ENCODE results near the gene NCOA1.

The NCOA1 gene

GRCh38 chr2:24771061-24771460, 280.0 kb downstream of the NCOA1 start:
- Histone ChIP-seq H2AK5ac (ENCODE audit: low read length) (no peak overlapping the region), H3K4me3 (ENCODE audit: low read depth, low read length) (no peak overlapping the region), H3K79me1 (ENCODE audit: low read length) (no peaks in the 10 kb centered on the region), H3K4me2 (ENCODE audit: low read length) (no peak overlapping the region), H3K9me3 (ENCODE audit: insufficient read depth, low read depth, low read length) (peaks cover 2% of the 10 kb centered on the region), H3K23ac (ENCODE audit: low read length) (no peak overlapping the region), H3K27ac (ENCODE audit: low read depth, low read length) (no peak overlapping the region), H2BK12ac (ENCODE audit: low read length) (no peak overlapping the region), H3K79me2 (ENCODE audit: control insufficient read depth, insufficient read depth, low read length, poor library complexity) (no peaks in the 10 kb centered on the region), H2BK120ac (ENCODE audit: insufficient read depth, low read length, poor library complexity) (no peak overlapping the region), H3K36me3 (ENCODE audit: control insufficient read depth in 1 of 2, insufficient read depth in 2 of 2, low read length in 2 of 2) (peaks cover 0 to 2% of the 10 kb centered on the region in 2 experiments), H3K4ac (ENCODE audit: low read depth, low read length) (no peak overlapping the region), H4K12ac (ENCODE audit: low read depth, low read length) (no peak overlapping the region), H3K9ac (ENCODE audit: low read length) (no peak overlapping the region), H3K14ac (ENCODE audit: low read length) (no peak overlapping the region), H4K91ac (ENCODE audit: low read depth, low read length) (no peak overlapping the region), H3K27me3 (ENCODE audit: insufficient read depth, low read length) (no peaks in the 10 kb centered on the region), H3K18ac (ENCODE audit: low read length) (no peak overlapping the region), H2BK5ac (ENCODE audit: low read depth, low read length, poor library complexity) (no peak overlapping the region), H2AFZ (ENCODE audit: insufficient read depth, low read length, poor library complexity) (no peak overlapping the region), H3K4me1 (ENCODE audit: control insufficient read depth in 1 of 2, insufficient read depth in 2 of 2, low read length in 2 of 2) (peaks cover 0 to 3% of the 10 kb centered on the region in 2 experiments), H4K8ac (ENCODE audit: low read depth, low read length) (no peak overlapping the region)
- no peak for DNase-seq
- WGBS (ENCODE audit: extremely low coverage, insufficient coverage, insufficient read length): no CpG with 5 or more reads among the region's 5 CpGs

GRCh38 chr2:24771764-24772586, 280.9 kb downstream of the NCOA1 start:
- H3K36me3 ChIP-seq (ENCODE audit: control insufficient read depth in 1 of 2, insufficient read depth in 2 of 2, low read length in 2 of 2): peaks cover 0 to 2% of the 10 kb centered on the region in 2 experiments
- H3K79me1 ChIP-seq (ENCODE audit: low read length): no peaks in the 10 kb centered on the region
- no peak overlapping the region for H3K4me2 ChIP-seq (ENCODE audit: low read length)
- H2AK5ac ChIP-seq (ENCODE audit: low read length): no peak overlapping the region
- no peak overlapping the region for H4K8ac ChIP-seq (ENCODE audit: low read depth, low read length)
- no peak overlapping the region for H2BK120ac ChIP-seq (ENCODE audit: insufficient read depth, low read length, poor library complexity)
- no peak overlapping the region for H3K23ac ChIP-seq (ENCODE audit: low read length)
- H2BK12ac ChIP-seq (ENCODE audit: low read length): no peak overlapping the region
- no peaks in the 10 kb centered on the region for H3K4me1 ChIP-seq (ENCODE audit: control insufficient read depth in 1 of 2, insufficient read depth in 2 of 2, low read length in 2 of 2)
- H3K79me2 ChIP-seq (ENCODE audit: control insufficient read depth, insufficient read depth, low read length, poor library complexity): no peaks in the 10 kb centered on the region
- no peak overlapping the region for H3K27ac ChIP-seq (ENCODE audit: low read depth, low read length)
- no peak overlapping the region for H2AFZ ChIP-seq (ENCODE audit: insufficient read depth, low read length, poor library complexity)
- no peaks in the 10 kb centered on the region for H3K27me3 ChIP-seq (ENCODE audit: insufficient read depth, low read length)
- H3K18ac ChIP-seq (ENCODE audit: low read length): no peak overlapping the region
- no peak overlapping the region for H3K9ac ChIP-seq (ENCODE audit: low read length)
- H4K12ac ChIP-seq (ENCODE audit: low read depth, low read length): no peak overlapping the region
- H3K9me3 ChIP-seq (ENCODE audit: insufficient read depth, low read depth, low read length): no peaks in the 10 kb centered on the region
- H3K4ac ChIP-seq (ENCODE audit: low read depth, low read length): no peak overlapping the region
- no peak overlapping the region for H3K14ac ChIP-seq (ENCODE audit: low read length)
- WGBS (ENCODE audit: extremely low coverage, insufficient coverage, insufficient read length): no CpG with 5 or more reads among the region's 5 CpGs
- H4K91ac ChIP-seq (ENCODE audit: low read depth, low read length): no peak overlapping the region
- DNase-seq: peak; percentile 1 to 49
- no peak overlapping the region for H2BK5ac ChIP-seq (ENCODE audit: low read depth, low read length, poor library complexity)
- H3K4me3 ChIP-seq (ENCODE audit: low read depth, low read length): no peak overlapping the region

- Histone ChIP-seq H2BK5ac (ENCODE audit: low read depth, low read length, poor library complexity) (no peak overlapping the region), H3K23ac (ENCODE audit: low read length) (no peak overlapping the region), H2BK12ac (ENCODE audit: low read length) (no peak overlapping the region), H3K14ac (ENCODE audit: low read length) (no peak overlapping the region), H2AFZ (ENCODE audit: insufficient read depth, low read length, poor library complexity) (no peak overlapping the region), H3K27ac (ENCODE audit: low read depth, low read length) (no peak overlapping the region), H3K9ac (ENCODE audit: low read length) (no peak overlapping the region), H2BK120ac (ENCODE audit: insufficient read depth, low read length, poor library complexity) (no peak overlapping the region), H3K18ac (ENCODE audit: low read length) (no peak overlapping the region), H4K91ac (ENCODE audit: low read depth, low read length) (no peak overlapping the region), H4K12ac (ENCODE audit: low read depth, low read length) (no peak overlapping the region), H3K4ac (ENCODE audit: low read depth, low read length) (no peak overlapping the region), H3K79me1 (ENCODE audit: low read length) (no peaks in the 10 kb centered on the region), H3K36me3 (ENCODE audit: control insufficient read depth in 1 of 2, insufficient read depth in 2 of 2, low read length in 2 of 2) (peaks cover 0 to 2% of the 10 kb centered on the region in 2 experiments), H3K4me1 (ENCODE audit: control insufficient read depth in 1 of 2, insufficient read depth in 2 of 2, low read length in 2 of 2) (no peaks in the 10 kb centered on the region), H3K9me3 (ENCODE audit: insufficient read depth, low read depth, low read length) (no peaks in the 10 kb centered on the region), H2AK5ac (ENCODE audit: low read length) (no peak overlapping the region), H3K4me3 (ENCODE audit: low read depth, low read length) (no peak overlapping the region), H3K79me2 (ENCODE audit: control insufficient read depth, insufficient read depth, low read length, poor library complexity) (no peaks in the 10 kb centered on the region), H4K8ac (ENCODE audit: low read depth, low read length) (no peak overlapping the region), H3K4me2 (ENCODE audit: low read length) (no peak overlapping the region), H3K27me3 (ENCODE audit: insufficient read depth, low read length) (no peaks in the 10 kb centered on the region)
- no CpG with 5 or more reads among the region's 3 CpGs for WGBS (ENCODE audit: extremely low coverage, insufficient coverage, insufficient read length)
- DNase-seq: no peak
Measured at GRCh38 chr2:24774373-24774772, 283.3 kb downstream of the NCOA1 start.

GRCh38 chr2:24779116-24779515, 288.1 kb downstream of the NCOA1 start:
- H3K4me3 ChIP-seq (ENCODE audit: low read depth, low read length): no peak overlapping the region
- H3K4ac ChIP-seq (ENCODE audit: low read depth, low read length): no peak overlapping the region

More at GRCh38 chr2:24779116-24779515, 288.1 kb downstream of the NCOA1 start:
- Histone ChIP-seq H3K27me3 (ENCODE audit: insufficient read depth, low read length) (no peaks in the 10 kb centered on the region), H3K18ac (ENCODE audit: low read length) (no peak overlapping the region), H2AK5ac (ENCODE audit: low read length) (no peak overlapping the region), H3K27ac (ENCODE audit: low read depth, low read length) (peak overlapping the region; percentile 1), H2BK5ac (ENCODE audit: low read depth, low read length, poor library complexity) (no peak overlapping the region), H3K36me3 (ENCODE audit: control insufficient read depth in 1 of 2, insufficient read depth in 2 of 2, low read length in 2 of 2) (no peaks in the 10 kb centered on the region), H2BK12ac (ENCODE audit: low read length) (no peak overlapping the region), H4K12ac (ENCODE audit: low read depth, low read length) (no peak overlapping the region), H3K23ac (ENCODE audit: low read length) (no peak overlapping the region), H4K8ac (ENCODE audit: low read depth, low read length) (no peak overlapping the region), H3K4me1 (ENCODE audit: control insufficient read depth in 1 of 2, insufficient read depth in 2 of 2, low read length in 2 of 2) (no peaks in the 10 kb centered on the region), H3K79me2 (ENCODE audit: control insufficient read depth, insufficient read depth, low read length, poor library complexity) (no peaks in the 10 kb centered on the region), H3K79me1 (ENCODE audit: low read length) (no peaks in the 10 kb centered on the region), H3K14ac (ENCODE audit: low read length) (no peak overlapping the region), H4K91ac (ENCODE audit: low read depth, low read length) (no peak overlapping the region), H3K9me3 (ENCODE audit: insufficient read depth, low read depth, low read length) (no peaks in the 10 kb centered on the region), H2BK120ac (ENCODE audit: insufficient read depth, low read length, poor library complexity) (no peak overlapping the region), H3K9ac (ENCODE audit: low read length) (no peak overlapping the region), H2AFZ (ENCODE audit: insufficient read depth, low read length, poor library complexity) (no peak overlapping the region), H3K4me2 (ENCODE audit: low read length) (no peak overlapping the region)
- no CpG with 5 or more reads among the region's 2 CpGs for WGBS (ENCODE audit: extremely low coverage, insufficient coverage, insufficient read length)
- DNase-seq: peak; percentile 30 to 67
